Parathyroid adenoma (tissue), 2 donors: Measurements from ENCODE around the gene MROH7.

ENCODE experiments used
- H2AFZ ChIP-seq: fragments of 300-600 bp; sonication (generic); one replicate; pipeline ENCODE4 v1.7.0; 2017; ENCODE audit warnings: antibody characterized with exemption, mild to moderate bottlenecking
- H3K27ac ChIP-seq: fragments of 300-600 bp; sonication (generic); one replicate; pipeline ENCODE4 v1.7.0; 2017
- H3K27me3 ChIP-seq: fragments of 300-600 bp; sonication (generic); one replicate; pipeline ENCODE4 v1.7.0; 2017; ENCODE audit warnings: low read length; ENCODE audit not compliant: control insufficient read depth, insufficient read depth
- H3K36me3 ChIP-seq: fragments of 300-600 bp; sonication (generic); one replicate; pipeline ENCODE4 v1.7.0; 2017; ENCODE audit warnings: low read length; ENCODE audit not compliant: control insufficient read depth, insufficient read depth
- H3K4me1 ChIP-seq: fragments of 300-600 bp; sonication (generic); one replicate; pipeline ENCODE4 v1.7.0; 2017; ENCODE audit warnings: control low read depth
- H3K4me2 ChIP-seq: fragments of 300-600 bp; sonication (generic); one replicate; pipeline ENCODE4 v1.7.0; 2017; ENCODE audit warnings: low read length
- H3K4me3 ChIP-seq: fragments of 300-600 bp; sonication (generic); one replicate; pipeline ENCODE4 v1.7.0; 2017; ENCODE audit warnings: low read depth, low read length
- H3K79me2 ChIP-seq: fragments of 300-600 bp; sonication (generic); one replicate; pipeline ENCODE4 v1.7.0; 2017; ENCODE audit warnings: control low read depth
- H3K9ac ChIP-seq: fragments of 300-600 bp; sonication (generic); one replicate; pipeline ENCODE4 v1.7.0; 2017; ENCODE audit warnings: mild to moderate bottlenecking
- H3K9me3 ChIP-seq: fragments of 300-600 bp; sonication (generic); one replicate; pipeline ENCODE4 v1.7.0; 2017; ENCODE audit warnings: low read length; ENCODE audit not compliant: control insufficient read depth
- CTCF ChIP-seq: fragments of 300-600 bp; sonication (generic); IDR thresholded peaks from one replicate; pipeline ENCODE4 v1.7.0; 2017; ENCODE audit warnings: antibody characterized with exemption, mild to moderate bottlenecking
- donor health status: primary hyperparathyroidism.

The MROH7 gene

DNA sequence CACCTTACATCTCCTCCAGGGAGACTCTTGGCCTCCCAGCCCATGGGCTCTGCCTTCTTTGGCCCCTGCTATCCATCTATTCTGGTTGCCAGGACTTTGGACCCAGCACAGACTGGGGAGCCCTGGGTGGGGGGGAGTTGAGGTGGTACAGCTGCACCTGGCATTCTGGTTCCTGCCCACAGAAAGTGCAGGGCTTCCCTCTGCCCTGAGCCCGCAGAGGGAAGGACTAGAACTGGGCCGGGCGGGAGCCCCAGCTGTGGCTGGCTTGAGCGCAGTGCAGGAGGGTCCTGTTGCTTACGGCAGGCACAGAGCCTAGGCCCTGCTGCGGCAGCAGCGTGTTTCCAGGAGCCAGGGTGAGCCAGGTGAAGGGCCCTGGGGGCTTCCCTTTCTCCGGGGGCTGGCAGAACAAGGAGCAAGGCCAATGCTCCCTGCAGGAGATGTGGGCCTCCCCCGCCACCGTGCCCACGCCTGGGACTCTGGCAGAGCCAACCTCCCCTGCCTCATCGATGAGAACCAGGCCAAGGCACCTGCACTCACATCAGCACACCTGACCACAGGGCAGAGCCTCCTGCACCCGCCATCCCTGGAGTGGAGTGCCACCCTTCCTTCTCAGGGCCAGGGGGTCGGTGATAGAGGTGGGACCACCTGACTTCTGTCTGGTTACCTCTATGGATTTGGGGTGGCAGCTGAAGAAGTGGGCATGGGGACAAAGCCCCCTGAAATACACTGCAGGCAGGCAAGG is 106.7 kb downstream of the MROH7 start:
- no peaks in the 10 kb centered on the region for H3K9me3 ChIP-seq
- H3K9ac ChIP-seq, result no peak overlapping the region
- no peaks in the 10 kb centered on the region for H3K4me1 ChIP-seq
- H3K27ac ChIP-seq, result no peak overlapping the region
- H3K27me3 ChIP-seq, result no peaks in the 10 kb centered on the region
- H3K4me2 ChIP-seq, result no peak overlapping the region
- no peak overlapping the region for H3K4me3 ChIP-seq
- no peaks in the 10 kb centered on the region for H3K36me3 ChIP-seq
- TF ChIP-seq CTCF, result no peak
- H2AFZ ChIP-seq, result no peak overlapping the region
- no peaks in the 10 kb centered on the region for H3K79me2 ChIP-seq

- no peaks in the 10 kb centered on the region for H3K36me3 ChIP-seq
- no peak overlapping the region for H3K27ac ChIP-seq
- no peaks in the 10 kb centered on the region for H3K27me3 ChIP-seq
- no peaks in the 10 kb centered on the region for H3K79me2 ChIP-seq
- H3K4me1 ChIP-seq, result no peaks in the 10 kb centered on the region
- no peak overlapping the region for H3K9ac ChIP-seq
- H2AFZ ChIP-seq, result no peak overlapping the region
- no peak for TF ChIP-seq CTCF
- no peak overlapping the region for H3K4me2 ChIP-seq
- no peak overlapping the region for H3K4me3 ChIP-seq
- H3K9me3 ChIP-seq, result no peaks in the 10 kb centered on the region
These were observed 109.0 kb downstream of the MROH7 start for GRCh38 chr1:54750596-54750995.

DNA sequence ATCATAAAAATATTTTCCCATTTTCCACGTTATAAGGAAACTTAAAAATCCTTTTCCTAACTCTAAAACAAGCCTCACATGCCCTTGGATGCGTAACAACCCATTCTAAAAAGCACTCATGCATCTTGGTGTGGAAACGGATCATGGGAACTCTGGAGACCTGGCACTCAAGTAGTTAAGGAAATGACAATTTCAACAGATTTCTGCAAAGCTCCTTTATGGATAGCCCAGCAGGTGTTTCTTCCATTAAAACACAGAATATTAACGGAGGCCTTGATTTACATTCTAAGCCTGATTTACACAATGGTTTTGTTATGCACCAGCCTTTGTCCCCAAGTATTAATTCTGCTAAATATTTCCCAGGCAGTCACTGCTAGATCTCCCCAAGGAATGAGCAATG is 109.8 kb downstream of the MROH7 start:
- Histone ChIP-seq H2AFZ (no peak overlapping the region), H3K36me3 (no peaks in the 10 kb centered on the region), H3K4me2 (no peak overlapping the region), H3K9me3 (no peaks in the 10 kb centered on the region), H3K27ac (no peak overlapping the region), H3K79me2 (no peaks in the 10 kb centered on the region), H3K4me3 (no peak overlapping the region), H3K4me1 (no peaks in the 10 kb centered on the region), H3K27me3 (no peaks in the 10 kb centered on the region), H3K9ac (no peak overlapping the region)
- no peak for TF ChIP-seq CTCF

- Histone ChIP-seq H3K36me3 (no peaks in the 10 kb centered on the region), H3K4me3 (no peak overlapping the region), H3K27me3 (no peaks in the 10 kb centered on the region), H3K4me2 (no peak overlapping the region), H2AFZ (no peak overlapping the region), H3K4me1 (no peaks in the 10 kb centered on the region), H3K9me3 (no peaks in the 10 kb centered on the region), H3K9ac (no peak overlapping the region), H3K79me2 (no peaks in the 10 kb centered on the region), H3K27ac (no peak overlapping the region)
- no peak for TF ChIP-seq CTCF
These were observed 112.5 kb downstream of the MROH7 start for GRCh38 chr1:54754045-54754444.
